H1 (cell line): ENCODE data around the gene LRRC72. TPM values are rescaled to one million over a fixed set of nuclear protein-coding genes. Genes with fewer than 3 reads are reported as not detected.

Experiments used
- polyA plus RNA-seq, 7 experiments: library from polyadenylated mRNA; depleted of rRNA in 3 of 7; stranded (reverse) in 5 of 7; unstranded in 2 of 7; fragments of >200 nt in 5 of 7; fragments of 200-250 nt in 2 of 7; gene quantifications; 1 replicate in 5 of 7; 2 replicates in 1 of 7; 4 replicates in 1 of 7; pipeline versions ENCODE4 v1.2.1 to v1.2.3, GENCODE V29; 2011 to 2013; ENCODE audit warnings: missing spikeins in 2 of 7, mixed read lengths in 2 of 7
- total RNA-seq: library from RNA; stranded (reverse); fragmentation: NEBNext Ultra II Directional; extraction: Animal tissue kit (Norgen Biotek cat#: 25700); gene quantifications from 2 replicates; pipeline ENCODE4 v1.2.1, GENCODE V29; 2021
- TF ChIP-seq, protein P1 (sequence below): IDR thresholded peaks from 2 replicates; pipeline ENCODE4 v1.6.1; 2011; ENCODE audit warnings: low read length, improper control_type of control experiment

LRRC72 gene
- total and polyA plus RNA-seq, 2 of the 8 experiments (the other 6 are each of a cell fraction or from before 2014, with no cell fraction given), result not detected

DNA sequence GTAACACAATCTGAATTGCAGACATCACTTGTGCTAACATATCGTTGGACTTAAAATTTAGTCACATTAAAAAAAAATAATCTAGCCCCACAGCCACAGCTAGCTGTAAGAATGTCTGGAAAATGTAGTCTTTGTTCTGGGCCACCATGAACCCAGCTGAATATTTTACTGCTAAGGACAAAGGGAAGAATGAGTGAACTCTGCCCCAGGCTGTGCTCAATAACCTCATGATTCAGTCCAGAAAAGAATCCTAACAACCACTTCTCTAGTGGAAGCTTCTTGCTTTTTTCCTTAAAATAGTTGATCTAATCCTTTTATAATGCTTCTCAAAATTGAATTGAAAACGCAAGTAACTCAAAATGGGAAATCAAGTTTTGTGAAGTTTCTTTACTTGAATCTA is 35.5 kb upstream of the LRRC72 start (continued):
- TF ChIP-seq, protein P1, sequence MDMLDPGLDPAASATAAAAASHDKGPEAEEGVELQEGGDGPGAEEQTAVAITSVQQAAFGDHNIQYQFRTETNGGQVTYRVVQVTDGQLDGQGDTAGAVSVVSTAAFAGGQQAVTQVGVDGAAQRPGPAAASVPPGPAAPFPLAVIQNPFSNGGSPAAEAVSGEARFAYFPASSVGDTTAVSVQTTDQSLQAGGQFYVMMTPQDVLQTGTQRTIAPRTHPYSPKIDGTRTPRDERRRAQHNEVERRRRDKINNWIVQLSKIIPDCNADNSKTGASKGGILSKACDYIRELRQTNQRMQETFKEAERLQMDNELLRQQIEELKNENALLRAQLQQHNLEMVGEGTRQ, result no peak
